KMS-11 (cell line): ENCODE results near the gene REPS1.

Experiments used
- H2AFZ ChIP-seq: fragments of 200-600 bp; sonication (generic); 2 replicates; pipeline ENCODE4 v1.6.1; 2016; ENCODE audit warnings: antibody characterized with exemption, mixed run types, low read depth
- H3K27ac ChIP-seq: fragments of 200-600 bp; sonication (generic); 2 replicates; pipeline ENCODE4 v1.6.1; 2016; ENCODE audit warnings: mild to moderate bottlenecking, mixed run types
- H3K27me3 ChIP-seq: fragments of 200-600 bp; sonication (generic); 2 replicates; pipeline ENCODE4 v1.6.1; 2017; ENCODE audit warnings: mild to moderate bottlenecking, low read depth, mixed run types, moderate library complexity; ENCODE audit not compliant: insufficient read depth
- H3K36me3 ChIP-seq: fragments of 200-600 bp; sonication (generic); 2 replicates; pipeline ENCODE4 v1.6.1; 2017; ENCODE audit warnings: mild to moderate bottlenecking, mixed run types; ENCODE audit not compliant: insufficient read depth
- H3K4me1 ChIP-seq: fragments of 200-600 bp; sonication (generic); 2 replicates; pipeline ENCODE4 v1.6.1; 2016; ENCODE audit warnings: mild to moderate bottlenecking, low read depth, mixed run types; ENCODE audit not compliant: poor library complexity, severe bottlenecking
- H3K4me2 ChIP-seq: fragments of 200-600 bp; sonication (generic); 2 replicates; pipeline ENCODE4 v1.7.0; 2016; ENCODE audit warnings: mild to moderate bottlenecking, mixed run types
- H3K4me3 ChIP-seq: fragments of 200-600 bp; sonication (generic); IDR thresholded peaks from 2 replicates; pipeline ENCODE4 v1.6.1; 2017; ENCODE audit warnings: low read depth, low read length, mixed read lengths; ENCODE audit not compliant: insufficient read depth
- H3K79me2 ChIP-seq: fragments of 200-600 bp; sonication (generic); 2 replicates; pipeline ENCODE4 v1.6.1; 2016; ENCODE audit warnings: low read depth, mixed run types; ENCODE audit not compliant: insufficient read depth
- H3K9ac ChIP-seq: fragments of 200-600 bp; sonication (generic); 2 replicates; pipeline ENCODE4 v1.6.1; 2016; ENCODE audit warnings: mild to moderate bottlenecking, mixed run types
- H4K20me1 ChIP-seq: fragments of 200-600 bp; sonication (generic); 2 replicates; pipeline ENCODE4 v1.6.1; 2016; ENCODE audit warnings: mild to moderate bottlenecking, mixed run types; ENCODE audit not compliant: insufficient read depth
- CTCF ChIP-seq: fragments of 200-600 bp; sonication (generic); conservative IDR thresholded peaks from 2 replicates; pipeline ENCODE4 v1.6.1; 2017; ENCODE audit warnings: low read depth, mild to moderate bottlenecking, antibody characterized with exemption, low read length, moderate library complexity, mixed read lengths

Gene REPS1

GRCh38 chr6:138972226-138972665, 15.8 kb downstream of the REPS1 start:
- no peak overlapping the region for H3K27ac ChIP-seq
- peaks cover 20% of the 10 kb centered on the region for H3K4me1 ChIP-seq
- H3K9ac ChIP-seq, result no peak overlapping the region

GRCh38 chr6:138971601-138972000, 16.5 kb downstream of the REPS1 start:
- Histone ChIP-seq H2AFZ (no peak overlapping the region), H3K27me3 (no peaks in the 10 kb centered on the region), H4K20me1 (0 out of 2 replicates have a peak, but pooled peaks cover 6% of the 10 kb centered on the region), H3K9ac (no peak overlapping the region), H3K4me3 (no peak overlapping the region), H3K27ac (no peak overlapping the region), H3K4me2 (no peak overlapping the region), H3K4me1 (peaks cover 20% of the 10 kb centered on the region), H3K36me3 (no peaks in the 10 kb centered on the region), H3K79me2 (peaks cover 76% of the 10 kb centered on the region; the same call in 1 of the 2 replicates)
- no peak for TF ChIP-seq CTCF

More at GRCh38 chr6:138972226-138972665, 15.8 kb downstream of the REPS1 start:
- Histone ChIP-seq H4K20me1 (0 out of 2 replicates have a peak, but pooled peaks cover 6% of the 10 kb centered on the region), H3K4me2 (no peak overlapping the region), H2AFZ (no peak overlapping the region), H3K27me3 (no peaks in the 10 kb centered on the region), H3K79me2 (peaks cover 82% of the 10 kb centered on the region; the same call in 1 of the 2 replicates), H3K36me3 (no peaks in the 10 kb centered on the region), H3K4me3 (no peak overlapping the region)
- TF ChIP-seq CTCF, result no peak

- Histone ChIP-seq H3K27me3 (no peaks in the 10 kb centered on the region), H3K4me1 (peaks cover 20% of the 10 kb centered on the region), H3K4me2 (no peak overlapping the region), H3K79me2 (peaks cover 69% of the 10 kb centered on the region; the same call in 1 of the 2 replicates), H4K20me1 (0 out of 2 replicates have a peak, but pooled peaks cover 6% of the 10 kb centered on the region), H3K36me3 (no peaks in the 10 kb centered on the region), H3K27ac (no peak overlapping the region), H3K4me3 (no peak overlapping the region), H3K9ac (no peak overlapping the region), H2AFZ (no peak overlapping the region)
- TF ChIP-seq CTCF, result no peak
Measured at GRCh38 chr6:138970856-138971425, 17.1 kb downstream of the REPS1 start.

GRCh38 chr6:138970159-138970558, 17.9 kb downstream of the REPS1 start:
- Histone ChIP-seq H3K4me1 (peaks cover 15% of the 10 kb centered on the region), H3K27me3 (no peaks in the 10 kb centered on the region), H3K36me3 (no peaks in the 10 kb centered on the region), H4K20me1 (0 out of 2 replicates have a peak, but pooled peaks cover 6% of the 10 kb centered on the region), H3K9ac (no peak overlapping the region), H3K4me2 (no peak overlapping the region), H3K4me3 (no peak overlapping the region), H3K27ac (no peak overlapping the region), H2AFZ (no peak overlapping the region), H3K79me2 (peaks cover 66% of the 10 kb centered on the region; the same call in 1 of the 2 replicates)
- TF ChIP-seq CTCF, result no peak
